Measurements from ENCODE around the gene MACROH2A2. TPM values are rescaled to one million over a fixed set of nuclear protein-coding genes. Genes with fewer than 3 reads are reported as not detected.

MACROH2A2 gene
- total RNA-seq, 1 experiment from 2014 or later = 3.0 TPM

DNA sequence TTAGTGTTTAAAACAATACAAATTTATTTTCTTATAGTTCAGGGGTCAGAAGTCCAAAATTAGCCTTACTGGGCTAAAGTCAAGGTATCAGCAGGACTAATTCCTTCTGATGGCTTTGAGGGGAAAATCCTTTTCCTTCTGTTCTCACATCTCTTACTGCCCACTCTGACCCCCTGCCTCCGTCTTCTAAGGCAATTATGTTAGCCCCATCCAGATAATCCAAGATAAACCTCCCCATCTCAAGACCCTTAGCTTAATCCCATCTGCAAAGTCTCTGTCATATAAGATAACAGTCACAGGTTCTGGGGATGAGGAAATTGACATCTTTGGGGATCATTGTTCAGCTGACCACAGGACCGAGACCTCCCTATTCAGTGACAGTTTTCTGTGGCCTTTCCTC is 22.3 kb downstream of the MACROH2A2 start:
- Histone ChIP-seq H3K4me1 (ENCODE audit: control insufficient read depth, insufficient read depth, low read length) (no peaks in the 10 kb centered on the region), H3K9me3 (ENCODE audit: control insufficient read depth, insufficient read depth, low read depth, low read length) (no peaks in the 10 kb centered on the region), H3K36me3 (ENCODE audit: control insufficient read depth, insufficient read depth, low read length) (no peaks in the 10 kb centered on the region), H3K27me3 (ENCODE audit: control insufficient read depth, insufficient read depth, low read length) (peaks cover 6% of the 10 kb centered on the region; the same call in 1 of the 2 replicates), H3K4me3 (ENCODE audit: low read depth in 2 of 2, low read length in 2 of 2) (no peak overlapping the region), H3K27ac (ENCODE audit: low read length) (no peak overlapping the region)
- no peak for DNase-seq (ENCODE audit: low read depth, low spot score)
- intact Hi-C loops (cut with micrococcal nuclease; ENCODE audit: unreplicated experiment) = no loop called here
- POLR2A ChIA-PET = interaction anchor here (0.7 kb wide), 1 partner anchor 473 kb away, joined by 3 read pairs; no protein-coding TSS in a partner anchor
- in situ Hi-C loops (cut with HindIII; ENCODE audit: low pct_unique_long_range_greater_than_20kb, low sequenced_read_pairs) = no loop called here
- CTCF ChIA-PET = no interaction called here
- no peak for ATAC-seq
- TF ChIP-seq, protein P1, sequence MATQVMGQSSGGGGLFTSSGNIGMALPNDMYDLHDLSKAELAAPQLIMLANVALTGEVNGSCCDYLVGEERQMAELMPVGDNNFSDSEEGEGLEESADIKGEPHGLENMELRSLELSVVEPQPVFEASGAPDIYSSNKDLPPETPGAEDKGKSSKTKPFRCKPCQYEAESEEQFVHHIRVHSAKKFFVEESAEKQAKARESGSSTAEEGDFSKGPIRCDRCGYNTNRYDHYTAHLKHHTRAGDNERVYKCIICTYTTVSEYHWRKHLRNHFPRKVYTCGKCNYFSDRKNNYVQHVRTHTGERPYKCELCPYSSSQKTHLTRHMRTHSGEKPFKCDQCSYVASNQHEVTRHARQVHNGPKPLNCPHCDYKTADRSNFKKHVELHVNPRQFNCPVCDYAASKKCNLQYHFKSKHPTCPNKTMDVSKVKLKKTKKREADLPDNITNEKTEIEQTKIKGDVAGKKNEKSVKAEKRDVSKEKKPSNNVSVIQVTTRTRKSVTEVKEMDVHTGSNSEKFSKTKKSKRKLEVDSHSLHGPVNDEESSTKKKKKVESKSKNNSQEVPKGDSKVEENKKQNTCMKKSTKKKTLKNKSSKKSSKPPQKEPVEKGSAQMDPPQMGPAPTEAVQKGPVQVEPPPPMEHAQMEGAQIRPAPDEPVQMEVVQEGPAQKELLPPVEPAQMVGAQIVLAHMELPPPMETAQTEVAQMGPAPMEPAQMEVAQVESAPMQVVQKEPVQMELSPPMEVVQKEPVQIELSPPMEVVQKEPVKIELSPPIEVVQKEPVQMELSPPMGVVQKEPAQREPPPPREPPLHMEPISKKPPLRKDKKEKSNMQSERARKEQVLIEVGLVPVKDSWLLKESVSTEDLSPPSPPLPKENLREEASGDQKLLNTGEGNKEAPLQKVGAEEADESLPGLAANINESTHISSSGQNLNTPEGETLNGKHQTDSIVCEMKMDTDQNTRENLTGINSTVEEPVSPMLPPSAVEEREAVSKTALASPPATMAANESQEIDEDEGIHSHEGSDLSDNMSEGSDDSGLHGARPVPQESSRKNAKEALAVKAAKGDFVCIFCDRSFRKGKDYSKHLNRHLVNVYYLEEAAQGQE (IDR thresholded peaks at IDR 0.05; ENCODE audit: insufficient read depth in 1 of 2, low read depth in 2 of 2, low read length in 1 of 2) = no peak
- TF ChIP-seq, protein P2, sequence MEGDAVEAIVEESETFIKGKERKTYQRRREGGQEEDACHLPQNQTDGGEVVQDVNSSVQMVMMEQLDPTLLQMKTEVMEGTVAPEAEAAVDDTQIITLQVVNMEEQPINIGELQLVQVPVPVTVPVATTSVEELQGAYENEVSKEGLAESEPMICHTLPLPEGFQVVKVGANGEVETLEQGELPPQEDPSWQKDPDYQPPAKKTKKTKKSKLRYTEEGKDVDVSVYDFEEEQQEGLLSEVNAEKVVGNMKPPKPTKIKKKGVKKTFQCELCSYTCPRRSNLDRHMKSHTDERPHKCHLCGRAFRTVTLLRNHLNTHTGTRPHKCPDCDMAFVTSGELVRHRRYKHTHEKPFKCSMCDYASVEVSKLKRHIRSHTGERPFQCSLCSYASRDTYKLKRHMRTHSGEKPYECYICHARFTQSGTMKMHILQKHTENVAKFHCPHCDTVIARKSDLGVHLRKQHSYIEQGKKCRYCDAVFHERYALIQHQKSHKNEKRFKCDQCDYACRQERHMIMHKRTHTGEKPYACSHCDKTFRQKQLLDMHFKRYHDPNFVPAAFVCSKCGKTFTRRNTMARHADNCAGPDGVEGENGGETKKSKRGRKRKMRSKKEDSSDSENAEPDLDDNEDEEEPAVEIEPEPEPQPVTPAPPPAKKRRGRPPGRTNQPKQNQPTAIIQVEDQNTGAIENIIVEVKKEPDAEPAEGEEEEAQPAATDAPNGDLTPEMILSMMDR (IDR thresholded peaks at IDR 0.05) = no peak
- no peak for TF ChIP-seq TCF7L2 (IDR thresholded peaks at IDR 0.05; ENCODE audit: low read depth, low read length)
- no peak for TF ChIP-seq SIN3A (IDR thresholded peaks at IDR 0.05; ENCODE audit: borderline replicate concordance, insufficient read depth, low read depth, low read length)
- TF ChIP-seq POLR2AphosphoS5 (IDR thresholded peaks at IDR 0.05; ENCODE audit: low read depth, low read length) = no peak
- BruUV-seq (replicated peaks) = no TSS peak

DNA sequence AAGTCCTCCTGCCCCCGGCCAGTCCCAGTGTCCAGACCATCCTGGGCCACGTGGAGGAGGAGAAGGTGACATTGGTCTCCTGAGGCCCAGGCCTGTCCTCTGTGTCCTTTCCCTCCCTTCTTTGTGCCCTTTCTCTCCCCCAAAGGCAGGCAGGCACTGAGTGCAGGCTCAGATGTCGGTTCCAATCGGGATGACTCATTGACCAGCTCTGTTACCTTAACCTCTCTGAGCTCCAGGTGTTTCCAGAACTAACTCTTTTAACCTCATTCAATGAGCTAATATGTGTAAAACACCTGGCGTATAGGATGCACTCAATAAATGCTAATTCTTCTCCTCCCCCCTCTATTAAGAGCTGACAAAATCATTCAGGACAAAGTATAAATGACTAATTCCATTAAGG is 25.7 kb downstream of the MACROH2A2 start:
- ATAC-seq (no peak), DNase-seq (ENCODE audit: low read depth, low spot score) (no peak)
- no peaks in the 10 kb centered on the region for H3K36me3 ChIP-seq (ENCODE audit: control insufficient read depth, insufficient read depth, low read length)
- intact Hi-C loops (cut with micrococcal nuclease; ENCODE audit: unreplicated experiment) = no loop called here
- H3K4me3 ChIP-seq (ENCODE audit: low read depth in 2 of 2, low read length in 2 of 2) = no peak overlapping the region
- H3K27ac ChIP-seq (ENCODE audit: low read length) = no peak overlapping the region
- POLR2A ChIA-PET = no interaction called here
- no peaks in the 10 kb centered on the region for H3K9me3 ChIP-seq (ENCODE audit: control insufficient read depth, insufficient read depth, low read depth, low read length)
- BruUV-seq (replicated peaks) = no TSS peak
- CTCF ChIA-PET = no interaction called here
- H3K27me3 ChIP-seq (ENCODE audit: control insufficient read depth, insufficient read depth, low read length) = peaks cover 6% of the 10 kb centered on the region; the same call in 1 of the 2 replicates
- H3K4me1 ChIP-seq (ENCODE audit: control insufficient read depth, insufficient read depth, low read length) = no peaks in the 10 kb centered on the region
- no peak for TF ChIP-seq SIN3A (IDR thresholded peaks at IDR 0.05; ENCODE audit: borderline replicate concordance, insufficient read depth, low read depth, low read length)
- TF ChIP-seq POLR2AphosphoS5 (IDR thresholded peaks at IDR 0.05; ENCODE audit: low read depth, low read length) = no peak
- TF ChIP-seq, protein P1 (IDR thresholded peaks at IDR 0.05; ENCODE audit: insufficient read depth in 1 of 2, low read depth in 2 of 2, low read length in 1 of 2) = no peak
- TF ChIP-seq, protein P2 (IDR thresholded peaks at IDR 0.05) = no peak
- TF ChIP-seq TCF7L2 (IDR thresholded peaks at IDR 0.05; ENCODE audit: low read depth, low read length) = no peak
- in situ Hi-C loops (cut with HindIII; ENCODE audit: low pct_unique_long_range_greater_than_20kb, low sequenced_read_pairs) = no loop called here
